Type B pancreatic cell (in vitro differentiated cells): ENCODE measurements around the gene PDE8B. TPM values are rescaled to one million over a fixed set of nuclear protein-coding genes. Genes with fewer than 3 reads are reported as not detected.

Experiments used
- DNase-seq: peaks from one replicate; pipeline ENCODE4 v3.0.0; 2021; ENCODE audit warnings: mixed read lengths; ENCODE audit not compliant: unreplicated experiment; ENCODE audit errors: extremely low spot score
- H3K27ac Mint-ChIP-seq: 2 replicates; pipeline ENCODE4 v1.8.0; 2021; ENCODE audit warnings: mild to moderate bottlenecking, mixed read lengths
- H3K27me3 Mint-ChIP-seq: 2 replicates; pipeline ENCODE4 v1.8.0; 2021; ENCODE audit warnings: mixed read lengths
- H3K36me3 Mint-ChIP-seq: 2 replicates; pipeline ENCODE4 v1.8.0; 2021; ENCODE audit warnings: mixed read lengths
- H3K4me1 Mint-ChIP-seq: one replicate; pipeline ENCODE4 v1.8.0; 2021; ENCODE audit warnings: mixed read lengths; ENCODE audit not compliant: unreplicated experiment
- H3K4me3 Mint-ChIP-seq: 2 replicates; pipeline ENCODE4 v1.8.0; 2021; ENCODE audit warnings: mild to moderate bottlenecking, mixed read lengths
- H3K9me3 Mint-ChIP-seq: 2 replicates; pipeline ENCODE4 v1.8.0; 2021; ENCODE audit warnings: mixed read lengths
- total RNA-seq: library from RNA; stranded (reverse); gene quantifications from 2 replicates; pipeline ENCODE4 v1.2.1, GENCODE V29; 2021; ENCODE audit warnings: low replicate concordance
- TF ChIP-seq, protein P1 (sequence below): fragments of 200-600 bp; sonication (generic); conservative IDR thresholded peaks from 2 replicates; pipeline ENCODE4 v1.5.0; 2021; ENCODE audit warnings: antibody characterized with exemption, mild to moderate bottlenecking

Gene PDE8B
- total RNA-seq, 1 donor from 2014 or later: 16.7 TPM

DNA sequence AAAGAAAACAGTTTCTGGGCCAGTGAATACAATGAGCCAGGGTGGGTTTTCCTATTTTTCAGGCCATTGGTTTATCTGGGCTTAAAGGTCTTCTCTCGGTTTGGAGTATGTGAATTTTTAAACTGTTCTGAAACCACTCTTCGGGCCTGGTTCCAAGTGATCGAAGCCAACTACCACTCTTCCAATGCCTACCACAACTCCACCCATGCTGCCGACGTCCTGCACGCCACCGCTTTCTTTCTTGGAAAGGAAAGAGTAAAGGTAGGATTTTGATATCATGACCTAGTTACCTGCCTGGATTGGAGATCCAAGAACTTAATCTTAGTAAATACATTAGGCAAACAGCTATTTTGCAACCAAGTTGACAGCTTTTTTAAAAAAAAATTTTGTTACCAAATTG, 202.6 kb downstream of the PDE8B start:
- Mint-ChIP-seq H3K27me3 (no peaks in the 10 kb centered on the region), H3K4me3 (no peak overlapping the region), H3K4me1 (peaks cover 7% of the 10 kb centered on the region), H3K9me3 (no peaks in the 10 kb centered on the region), H3K27ac (no peak overlapping the region), H3K36me3 (peaks cover 4% of the 10 kb centered on the region)
- TF ChIP-seq, protein P1, sequence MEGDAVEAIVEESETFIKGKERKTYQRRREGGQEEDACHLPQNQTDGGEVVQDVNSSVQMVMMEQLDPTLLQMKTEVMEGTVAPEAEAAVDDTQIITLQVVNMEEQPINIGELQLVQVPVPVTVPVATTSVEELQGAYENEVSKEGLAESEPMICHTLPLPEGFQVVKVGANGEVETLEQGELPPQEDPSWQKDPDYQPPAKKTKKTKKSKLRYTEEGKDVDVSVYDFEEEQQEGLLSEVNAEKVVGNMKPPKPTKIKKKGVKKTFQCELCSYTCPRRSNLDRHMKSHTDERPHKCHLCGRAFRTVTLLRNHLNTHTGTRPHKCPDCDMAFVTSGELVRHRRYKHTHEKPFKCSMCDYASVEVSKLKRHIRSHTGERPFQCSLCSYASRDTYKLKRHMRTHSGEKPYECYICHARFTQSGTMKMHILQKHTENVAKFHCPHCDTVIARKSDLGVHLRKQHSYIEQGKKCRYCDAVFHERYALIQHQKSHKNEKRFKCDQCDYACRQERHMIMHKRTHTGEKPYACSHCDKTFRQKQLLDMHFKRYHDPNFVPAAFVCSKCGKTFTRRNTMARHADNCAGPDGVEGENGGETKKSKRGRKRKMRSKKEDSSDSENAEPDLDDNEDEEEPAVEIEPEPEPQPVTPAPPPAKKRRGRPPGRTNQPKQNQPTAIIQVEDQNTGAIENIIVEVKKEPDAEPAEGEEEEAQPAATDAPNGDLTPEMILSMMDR: no peak
- DNase-seq: no peak

- no peak overlapping the region for H3K4me3 Mint-ChIP-seq
- H3K36me3 Mint-ChIP-seq: peaks cover 20% of the 10 kb centered on the region
- TF ChIP-seq, protein P1: no peak
- no peak overlapping the region for H3K27ac Mint-ChIP-seq
- no peaks in the 10 kb centered on the region for H3K9me3 Mint-ChIP-seq
- peaks cover 12% of the 10 kb centered on the region for H3K4me1 Mint-ChIP-seq
- DNase-seq: no peak
- no peaks in the 10 kb centered on the region for H3K27me3 Mint-ChIP-seq
Measured at GRCh38 chr5:77418162-77418561, 207.7 kb downstream of the PDE8B start.

GRCh38 chr5:77418601-77419581, 208.4 kb downstream of the PDE8B start:
- Mint-ChIP-seq H3K36me3 (peaks cover 20% of the 10 kb centered on the region), H3K27ac (no peak overlapping the region), H3K4me3 (no peak overlapping the region), H3K27me3 (no peaks in the 10 kb centered on the region), H3K9me3 (no peaks in the 10 kb centered on the region), H3K4me1 (peaks cover 12% of the 10 kb centered on the region)
- no peak for DNase-seq
- TF ChIP-seq, protein P1: no peak

- DNase-seq: no peak
- no peak overlapping the region for H3K27ac Mint-ChIP-seq
- peaks cover 12% of the 10 kb centered on the region for H3K4me1 Mint-ChIP-seq
- H3K27me3 Mint-ChIP-seq: no peaks in the 10 kb centered on the region
- no peak overlapping the region for H3K4me3 Mint-ChIP-seq
- peaks cover 20% of the 10 kb centered on the region for H3K36me3 Mint-ChIP-seq
- TF ChIP-seq, protein P1: no peak
- no peaks in the 10 kb centered on the region for H3K9me3 Mint-ChIP-seq
Measured at GRCh38 chr5:77419644-77420582, 209.4 kb downstream of the PDE8B start.

DNA sequence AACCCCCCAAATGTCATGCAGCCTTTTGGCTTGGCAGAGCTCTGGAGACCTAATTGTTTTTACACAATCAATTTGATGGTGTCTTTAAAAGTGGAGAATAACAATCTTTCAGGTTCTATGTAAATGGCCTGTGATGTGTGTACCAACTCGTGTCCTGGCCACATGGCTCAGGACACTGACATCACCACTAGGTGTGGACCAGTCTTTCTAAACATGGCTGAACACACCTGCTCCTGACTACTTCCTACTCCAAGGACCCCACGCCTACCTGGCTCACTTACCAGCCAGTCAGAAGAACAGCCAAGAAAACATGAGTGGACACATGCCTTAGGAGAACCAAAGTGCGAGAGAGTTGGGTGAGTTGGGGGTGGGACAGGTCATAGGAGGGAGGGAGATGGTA, 210.5 kb downstream of the PDE8B start:
- no peak for DNase-seq
- peaks cover 20% of the 10 kb centered on the region for H3K36me3 Mint-ChIP-seq
- no peak overlapping the region for H3K4me3 Mint-ChIP-seq
- H3K4me1 Mint-ChIP-seq: peaks cover 12% of the 10 kb centered on the region
- H3K27ac Mint-ChIP-seq: peak overlapping the region; percentile 50
- H3K27me3 Mint-ChIP-seq: no peaks in the 10 kb centered on the region
- TF ChIP-seq, protein P1: no peak
- no peaks in the 10 kb centered on the region for H3K9me3 Mint-ChIP-seq
